HUES64 (cell line): ENCODE results near the gene TGIF2.
A peak's percentile ranks its signal among the peaks of the same experiment; 100 is the strongest.

Experiments used
- H3K27ac ChIP-seq: 2 replicates; pipeline ENCODE4 v1.7.0; 2013; ENCODE audit warnings: low read depth, low read length, inconsistent platforms
- H3K27me3 ChIP-seq: 2 replicates; pipeline ENCODE4 v1.6.1; 2013; ENCODE audit warnings: mild to moderate bottlenecking, low read length; ENCODE audit not compliant: insufficient read depth
- H3K36me3 ChIP-seq: 2 replicates; pipeline ENCODE4 v1.6.1; 2013; ENCODE audit warnings: mild to moderate bottlenecking, low read length; ENCODE audit not compliant: insufficient read depth
- H3K4me1 ChIP-seq: 2 replicates; pipeline ENCODE4 v1.6.1; 2013; ENCODE audit warnings: mild to moderate bottlenecking, low read length, moderate library complexity; ENCODE audit not compliant: insufficient read depth
- H3K4me3 ChIP-seq: 2 replicates; pipeline ENCODE4 v1.5.1; 2013; ENCODE audit warnings: mild to moderate bottlenecking, low read length, moderate library complexity
- H3K9ac ChIP-seq: 2 replicates; pipeline ENCODE4 v1.6.1; 2013; ENCODE audit warnings: mild to moderate bottlenecking, low read depth, low read length
- H3K9me3 ChIP-seq: 2 replicates; pipeline ENCODE4 v1.6.1; 2013; ENCODE audit warnings: low read depth, low read length; ENCODE audit not compliant: insufficient read depth
- WGBS: fragments of 150-250, 120-280 bp; methylation state at CpG from one replicate; pipeline ENCODE4 v1.1.7; 2013; ENCODE audit warnings: missing lambda C conversion rate; 5-methylcytosine and 5-hydroxymethylcytosine counted together

Gene TGIF2

GRCh38 chr20:36569847-36570429 is 3.5 kb upstream of the TGIF2 start:
- 76% methylated on average over 7 of the region's 7 CpGs for WGBS
- no peaks in the 10 kb centered on the region for H3K27me3 ChIP-seq
- H3K27ac ChIP-seq = 0 out of 2 replicates have a peak overlapping the region, but pooled peaks have one; percentile 7
- no peak overlapping the region for H3K9ac ChIP-seq
- H3K9me3 ChIP-seq = peaks cover 9% of the 10 kb centered on the region
- peaks cover 5% of the 10 kb centered on the region; the same call in 1 of the 2 replicates for H3K36me3 ChIP-seq
- peaks cover 29% of the 10 kb centered on the region for H3K4me1 ChIP-seq
- no peak overlapping the region for H3K4me3 ChIP-seq

DNA sequence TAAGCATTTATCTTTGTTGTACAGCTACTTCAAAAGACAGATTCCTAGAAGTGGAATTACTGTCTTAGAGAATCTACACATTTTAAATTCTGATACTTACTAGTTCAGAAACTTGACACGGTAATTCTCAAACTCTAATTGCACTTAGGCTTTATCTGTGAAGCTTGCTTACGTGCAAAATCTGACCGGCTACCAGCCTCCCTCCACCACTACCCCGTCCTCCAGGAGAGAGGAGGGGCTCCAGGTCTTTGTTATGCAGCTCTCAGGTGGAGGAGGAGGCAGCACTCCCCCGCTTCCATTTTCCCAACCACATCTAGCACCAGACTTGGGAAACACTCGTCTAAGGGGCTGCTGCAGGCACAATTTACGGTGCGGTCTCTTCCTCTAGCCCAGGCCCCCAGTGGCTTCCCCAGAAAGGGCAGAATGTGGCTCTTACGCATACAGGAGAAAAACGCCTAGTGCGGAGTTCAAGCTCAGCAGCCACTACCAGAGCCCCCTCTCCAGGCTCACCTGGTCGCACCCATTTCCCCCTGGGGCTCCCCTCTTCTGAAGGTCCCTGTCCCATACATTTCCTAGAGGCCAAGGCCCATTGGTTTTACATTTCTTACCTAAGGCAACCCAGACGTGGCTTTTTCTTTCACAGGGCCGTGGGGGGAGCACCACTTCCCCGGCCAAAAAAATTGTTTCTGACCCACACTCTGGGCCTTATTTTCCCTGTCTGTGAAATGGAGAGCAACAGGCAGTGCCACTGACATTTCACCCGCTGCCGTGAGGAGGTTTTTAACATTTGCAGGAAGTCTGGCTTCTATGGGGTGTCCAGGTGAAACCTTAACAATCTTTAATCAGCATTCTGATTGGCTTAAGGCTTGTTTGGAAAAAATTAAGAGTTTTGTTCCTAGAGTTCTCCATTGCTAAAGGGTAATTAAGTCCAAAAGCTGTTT is 1.6 kb upstream of the TGIF2 start:
- no peaks in the 10 kb centered on the region for H3K9me3 ChIP-seq
- peaks cover 4% of the 10 kb centered on the region; the same call in 1 of the 2 replicates for H3K36me3 ChIP-seq
- peak overlapping the region; percentile 80 for H3K9ac ChIP-seq
- H3K4me3 ChIP-seq = peak overlapping the region; percentile 54
- H3K4me1 ChIP-seq = peaks cover 36% of the 10 kb centered on the region
- H3K27ac ChIP-seq = peak overlapping the region; percentile 94
- WGBS = 4% methylated on average over 17 of the region's 17 CpGs
- no peaks in the 10 kb centered on the region for H3K27me3 ChIP-seq

DNA sequence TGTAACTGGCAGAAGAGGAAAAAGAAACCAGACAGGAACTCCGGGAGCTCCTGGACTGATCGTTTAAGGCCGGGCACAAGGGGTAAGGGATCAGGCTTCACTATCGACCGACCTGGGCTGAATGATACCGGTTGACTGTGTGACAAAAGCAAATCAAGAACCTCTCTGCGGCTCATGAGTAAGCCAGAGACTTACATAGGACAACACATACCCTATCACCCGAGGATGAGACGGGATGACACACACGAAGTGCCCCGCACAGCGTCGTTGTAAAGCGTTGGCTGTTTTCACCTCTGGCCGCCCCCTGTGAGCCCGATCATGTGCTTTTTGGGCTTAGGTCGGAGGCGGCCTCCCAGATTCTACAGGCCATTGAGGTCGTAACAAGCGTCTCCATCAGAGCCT is 695 bp upstream of the TGIF2 start:
- 6% methylated on average over 20 of the region's 20 CpGs for WGBS
- Histone ChIP-seq H3K27ac (peak overlapping the region; percentile 94), H3K9ac (peak overlapping the region; percentile 80)

GRCh38 chr20:36573798-36574365 is 485 bp downstream of the TGIF2 start:
- H3K27me3 ChIP-seq = no peaks in the 10 kb centered on the region
- under 1% methylated on average over 50 of the region's 53 CpGs for WGBS
- peaks cover 36% of the 10 kb centered on the region for H3K4me1 ChIP-seq
- no peaks in the 10 kb centered on the region for H3K9me3 ChIP-seq
- H3K4me3 ChIP-seq = peak overlapping the region; percentile 95
- peaks cover 11% of the 10 kb centered on the region for H3K36me3 ChIP-seq
- H3K9ac ChIP-seq = peak overlapping the region; percentile 85
- peak overlapping the region; percentile 88 for H3K27ac ChIP-seq

More for the DNA sequence above, 695 bp upstream of the TGIF2 start:
- peaks cover 36% of the 10 kb centered on the region for H3K4me1 ChIP-seq
- no peaks in the 10 kb centered on the region for H3K27me3 ChIP-seq
- peaks cover 4% of the 10 kb centered on the region; the same call in 1 of the 2 replicates for H3K36me3 ChIP-seq
- H3K9me3 ChIP-seq = no peaks in the 10 kb centered on the region
- H3K4me3 ChIP-seq = peak overlapping the region; percentile 54

DNA sequence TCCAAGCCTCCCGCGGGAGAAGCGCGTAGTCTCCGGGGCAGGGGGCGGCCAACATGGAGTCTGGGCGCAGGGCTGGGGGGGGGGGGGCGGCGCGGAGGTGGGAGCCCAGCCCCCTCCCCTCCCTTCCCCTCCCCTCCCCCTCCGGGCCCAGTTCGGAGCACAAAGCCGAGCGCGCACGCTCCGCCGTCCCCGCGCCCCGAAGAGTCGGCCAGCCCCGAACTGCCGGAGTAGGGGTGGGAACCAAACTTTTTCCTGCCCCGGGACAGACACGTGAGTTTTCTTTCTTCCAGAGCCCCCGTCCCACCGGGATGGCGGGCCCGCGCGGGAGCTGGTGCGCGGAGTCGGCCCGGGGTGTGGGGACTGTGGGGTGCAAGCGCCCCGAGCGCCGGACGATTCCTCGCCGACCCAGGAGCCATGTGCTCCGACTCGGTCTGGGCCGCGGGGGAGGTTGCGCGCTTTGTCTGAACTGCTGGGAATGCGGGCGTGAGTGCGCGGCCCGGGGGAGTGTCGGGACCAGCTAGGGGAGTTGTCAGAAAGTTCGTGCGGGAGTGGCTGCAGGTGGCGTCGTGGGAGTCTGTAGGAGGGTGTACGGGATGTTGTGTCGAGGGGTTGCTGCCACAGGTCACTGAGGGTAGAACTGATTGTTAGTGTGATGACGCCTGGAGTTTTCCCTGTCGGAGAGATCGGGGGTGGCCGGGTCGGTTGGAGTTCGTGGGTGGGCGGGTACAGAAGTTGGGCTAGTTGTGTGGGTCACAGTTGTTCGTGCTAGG is 1.2 kb downstream of the TGIF2 start:
- peak overlapping the region; percentile 88 for H3K27ac ChIP-seq
- no peaks in the 10 kb centered on the region for H3K9me3 ChIP-seq
- H3K4me3 ChIP-seq = peak overlapping the region; percentile 95
- no peaks in the 10 kb centered on the region for H3K27me3 ChIP-seq
- H3K4me1 ChIP-seq = peaks cover 34% of the 10 kb centered on the region
- WGBS = under 1% methylated on average over 60 of the region's 69 CpGs
- H3K36me3 ChIP-seq = peaks cover 16% of the 10 kb centered on the region
- peak overlapping the region; percentile 97 for H3K9ac ChIP-seq

DNA sequence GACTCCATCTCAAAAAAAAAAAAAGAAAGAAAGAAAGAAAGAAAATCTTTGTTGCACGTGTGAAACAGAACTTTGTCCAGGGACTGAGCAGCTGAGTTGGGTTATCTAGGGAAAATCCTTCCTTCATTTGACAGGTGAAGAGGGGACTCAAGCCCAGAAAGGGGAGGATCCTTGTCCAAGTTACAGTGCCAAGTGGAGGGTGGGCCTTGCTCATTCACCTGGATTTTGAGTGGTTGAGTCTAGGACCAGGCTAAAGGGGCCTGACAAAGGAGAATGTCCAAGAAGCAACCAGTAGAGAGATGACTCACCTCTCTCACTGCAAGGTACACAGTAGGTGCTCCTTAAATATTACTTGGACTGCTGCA is 2.7 kb downstream of the TGIF2 start:
- no peak overlapping the region for H3K27ac ChIP-seq
- peaks cover 24% of the 10 kb centered on the region for H3K4me1 ChIP-seq
- no peaks in the 10 kb centered on the region for H3K27me3 ChIP-seq
- WGBS = 88% methylated on average over 1 of the region's 1 CpG
- H3K4me3 ChIP-seq = no peak overlapping the region
- H3K9me3 ChIP-seq = no peaks in the 10 kb centered on the region
- H3K36me3 ChIP-seq = peaks cover 29% of the 10 kb centered on the region
- H3K9ac ChIP-seq = no peak overlapping the region

DNA sequence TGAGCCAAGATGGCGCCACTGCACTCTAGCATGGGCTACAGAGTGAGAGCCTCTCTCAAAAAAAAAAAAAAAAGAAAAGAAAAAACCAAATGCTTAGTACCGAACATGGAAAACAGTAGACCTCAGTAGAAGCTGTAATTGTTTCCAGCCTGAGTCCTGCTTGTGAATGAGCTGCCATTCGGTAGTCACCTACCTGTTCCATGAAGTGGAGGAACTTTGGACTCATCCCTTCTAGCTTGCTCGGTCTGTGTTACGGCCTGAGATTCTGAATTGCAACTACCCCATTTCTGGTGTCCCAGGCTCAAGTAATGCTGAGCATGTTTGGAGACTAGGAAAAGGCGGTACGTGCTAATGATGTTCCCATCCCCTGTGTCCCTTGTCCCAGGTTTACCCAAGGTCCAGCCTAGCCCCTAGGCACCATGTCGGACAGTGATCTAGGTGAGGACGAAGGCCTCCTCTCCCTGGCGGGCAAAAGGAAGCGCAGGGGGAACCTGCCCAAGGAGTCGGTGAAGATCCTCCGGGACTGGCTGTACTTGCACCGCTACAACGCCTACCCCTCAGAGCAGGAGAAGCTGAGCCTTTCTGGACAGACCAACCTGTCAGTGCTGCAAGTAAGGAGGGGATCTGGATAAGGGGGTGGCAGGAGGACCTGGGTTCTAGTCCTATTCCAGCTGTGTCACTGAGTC is 5.1 kb downstream of the TGIF2 start:
- Histone ChIP-seq H3K36me3 (peaks cover 50% of the 10 kb centered on the region), H3K9me3 (no peaks in the 10 kb centered on the region), H3K4me3 (no peak overlapping the region), H3K27ac (no peak overlapping the region), H3K4me1 (peaks cover 6% of the 10 kb centered on the region), H3K27me3 (no peaks in the 10 kb centered on the region), H3K9ac (no peak overlapping the region)
- WGBS = 96% methylated on average over 15 of the region's 15 CpGs

DNA sequence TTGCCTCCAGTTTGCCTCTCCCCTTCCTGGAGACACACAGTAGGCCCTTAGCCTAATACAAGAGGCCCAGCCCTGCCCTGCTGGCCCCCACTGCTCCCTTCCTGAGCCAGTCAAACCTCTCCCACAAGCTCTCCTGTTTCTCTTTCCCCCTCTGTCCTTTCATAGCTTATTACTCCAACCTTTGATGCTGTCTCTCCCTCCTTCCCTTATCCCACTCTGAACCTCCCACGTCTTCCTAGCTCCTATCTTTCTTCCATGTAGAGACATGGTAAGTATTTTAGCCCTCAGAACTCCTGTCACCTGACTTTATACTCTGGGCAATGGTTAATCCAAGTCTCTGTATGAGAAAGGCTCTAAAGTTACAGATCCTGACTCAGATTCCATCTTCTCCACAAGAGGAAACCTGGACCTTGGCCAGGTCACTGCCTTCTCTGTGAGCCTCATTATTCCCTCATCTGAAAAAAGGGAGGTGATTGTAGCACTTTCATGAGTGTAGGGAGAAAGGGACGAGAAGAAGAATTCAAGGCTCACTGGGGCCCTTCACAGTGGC is 6.7 kb downstream of the TGIF2 start:
- WGBS = 93% methylated on average over 2 of the region's 2 CpGs
- Histone ChIP-seq H3K4me1 (peaks cover 17% of the 10 kb centered on the region), H3K9ac (no peak overlapping the region), H3K27me3 (no peaks in the 10 kb centered on the region), H3K27ac (no peak overlapping the region), H3K4me3 (no peak overlapping the region), H3K9me3 (no peaks in the 10 kb centered on the region), H3K36me3 (peaks cover 50% of the 10 kb centered on the region)

DNA sequence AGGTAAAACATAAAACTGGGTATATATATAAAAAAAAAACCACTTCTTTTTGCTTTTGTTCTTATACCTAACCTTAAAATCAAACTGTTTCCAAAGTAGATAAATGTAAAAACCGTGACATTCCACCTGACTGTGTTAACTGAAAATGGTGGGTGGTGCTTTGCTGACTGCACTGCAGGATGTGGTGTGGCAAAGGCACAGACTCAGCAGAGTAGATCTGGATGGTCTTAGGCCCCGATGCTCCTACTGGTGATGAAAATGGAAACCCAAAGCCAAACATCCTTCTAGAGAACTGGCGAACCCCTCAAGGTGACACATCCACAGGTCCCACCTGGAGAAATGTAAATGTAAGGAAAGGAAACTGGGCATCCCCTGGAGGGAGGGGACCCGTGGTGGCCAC is 8.9 kb downstream of the TGIF2 start:
- Histone ChIP-seq H3K27ac (no peak overlapping the region), H3K9ac (no peak overlapping the region), H3K36me3 (peaks cover 53% of the 10 kb centered on the region), H3K27me3 (no peaks in the 10 kb centered on the region), H3K4me3 (no peak overlapping the region), H3K9me3 (no peaks in the 10 kb centered on the region), H3K4me1 (peaks cover 25% of the 10 kb centered on the region)
- 92% methylated on average over 4 of the region's 4 CpGs for WGBS

GRCh38 chr20:36582821-36583220 is 9.4 kb downstream of the TGIF2 start:
- Histone ChIP-seq H3K27me3 (no peaks in the 10 kb centered on the region), H3K27ac (no peak overlapping the region), H3K4me3 (no peak overlapping the region), H3K36me3 (peaks cover 57% of the 10 kb centered on the region), H3K9me3 (no peaks in the 10 kb centered on the region), H3K9ac (no peak overlapping the region), H3K4me1 (peaks cover 25% of the 10 kb centered on the region)
- WGBS = 97% methylated on average over 4 of the region's 4 CpGs
